GM12864 (cell line): ENCODE data around the gene GOLGA8B.
"Not testable (repeated sequence)": the region's sequence is repeated elsewhere in the genome, so short reads cannot be mapped to it uniquely, and the experiment has no call there.

Experiments
- DNase-seq: peaks from one replicate; pipeline ENCODE4 v3.0.0-alpha.2; 2011; ENCODE audit warnings: low read depth
- H3K4me3 ChIP-seq: 2 replicates; pipeline ENCODE4 v1.5.1; 2011; ENCODE audit warnings: mild to moderate bottlenecking, low read depth, low read length, control low read depth
- TF ChIP-seq, protein P1 (sequence below): IDR thresholded peaks from 2 replicates; pipeline ENCODE4 v1.5.1; 2011; ENCODE audit warnings: low read depth, mild to moderate bottlenecking, moderate library complexity, low read length, control low read depth, inconsistent platforms; ENCODE audit errors: missing control alignments

GOLGA8B gene

GRCh38 chr15:34583399-34584329 lies at the start of gene GOLGA8B:
Gene GOLGA8B (minus strand): TSS chr15:34583651. CDS start chr15:34535912, 47,739 bp downstream.
- TF ChIP-seq, protein P1, sequence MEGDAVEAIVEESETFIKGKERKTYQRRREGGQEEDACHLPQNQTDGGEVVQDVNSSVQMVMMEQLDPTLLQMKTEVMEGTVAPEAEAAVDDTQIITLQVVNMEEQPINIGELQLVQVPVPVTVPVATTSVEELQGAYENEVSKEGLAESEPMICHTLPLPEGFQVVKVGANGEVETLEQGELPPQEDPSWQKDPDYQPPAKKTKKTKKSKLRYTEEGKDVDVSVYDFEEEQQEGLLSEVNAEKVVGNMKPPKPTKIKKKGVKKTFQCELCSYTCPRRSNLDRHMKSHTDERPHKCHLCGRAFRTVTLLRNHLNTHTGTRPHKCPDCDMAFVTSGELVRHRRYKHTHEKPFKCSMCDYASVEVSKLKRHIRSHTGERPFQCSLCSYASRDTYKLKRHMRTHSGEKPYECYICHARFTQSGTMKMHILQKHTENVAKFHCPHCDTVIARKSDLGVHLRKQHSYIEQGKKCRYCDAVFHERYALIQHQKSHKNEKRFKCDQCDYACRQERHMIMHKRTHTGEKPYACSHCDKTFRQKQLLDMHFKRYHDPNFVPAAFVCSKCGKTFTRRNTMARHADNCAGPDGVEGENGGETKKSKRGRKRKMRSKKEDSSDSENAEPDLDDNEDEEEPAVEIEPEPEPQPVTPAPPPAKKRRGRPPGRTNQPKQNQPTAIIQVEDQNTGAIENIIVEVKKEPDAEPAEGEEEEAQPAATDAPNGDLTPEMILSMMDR: no peak
- DNase-seq: peak; percentile 53
- H3K4me3 ChIP-seq: peak within 1 kb of the TSS; percentile 86

DNA sequence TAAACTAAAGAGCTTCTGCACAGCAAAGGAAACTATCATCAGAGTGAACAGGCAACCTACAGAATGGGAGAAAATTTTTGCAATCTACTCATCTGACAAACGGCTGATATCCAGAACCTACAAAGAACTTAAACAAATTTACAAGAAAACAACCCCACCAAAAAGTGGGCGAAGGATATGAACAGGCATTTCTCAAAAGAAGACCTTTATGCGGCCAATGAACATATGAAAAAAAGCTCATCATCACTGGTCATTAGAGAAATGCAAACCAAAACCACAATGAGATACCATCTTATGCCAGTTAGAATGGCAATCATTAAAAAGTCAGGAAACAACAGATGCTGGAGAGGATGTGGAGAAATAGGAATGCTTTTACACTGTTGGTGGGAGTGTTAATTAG lies 49.7 kb upstream of the GOLGA8B start:
- not testable (repeated sequence) for H3K4me3 ChIP-seq, DNase-seq

DNA sequence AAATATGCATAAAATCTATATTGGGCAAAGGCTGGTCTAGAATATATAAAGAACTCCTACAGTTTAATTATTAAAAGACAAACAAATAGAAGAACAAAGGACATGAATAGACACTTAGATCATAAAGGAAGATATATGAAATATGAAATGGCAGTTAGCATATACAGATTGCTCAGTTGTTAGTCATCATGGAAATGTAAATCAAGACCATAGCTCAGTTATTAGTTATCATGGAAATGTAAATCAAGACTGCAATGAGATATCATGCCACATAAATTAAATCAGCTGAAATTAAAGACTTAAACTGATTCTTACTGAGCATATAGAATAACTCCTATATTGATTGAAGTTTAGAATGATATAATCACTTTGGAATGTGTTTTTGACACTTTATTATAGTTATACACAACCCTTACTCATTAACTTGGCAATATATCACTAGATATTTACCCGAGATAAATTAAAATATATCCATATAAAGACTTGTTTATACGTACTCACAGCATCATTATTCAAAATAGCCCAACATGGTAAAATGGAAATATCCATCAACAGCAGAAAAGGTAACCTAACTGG lies 45.2 kb upstream of the GOLGA8B start:
- no peak overlapping the region for H3K4me3 ChIP-seq
- TF ChIP-seq, protein P1: no peak
- DNase-seq: no peak

- TF ChIP-seq, protein P1: no peak
- no peak for DNase-seq
- H3K4me3 ChIP-seq: no peak overlapping the region
Observed at GRCh38 chr15:34625007-34625406, 41.6 kb upstream of the GOLGA8B start.

DNA sequence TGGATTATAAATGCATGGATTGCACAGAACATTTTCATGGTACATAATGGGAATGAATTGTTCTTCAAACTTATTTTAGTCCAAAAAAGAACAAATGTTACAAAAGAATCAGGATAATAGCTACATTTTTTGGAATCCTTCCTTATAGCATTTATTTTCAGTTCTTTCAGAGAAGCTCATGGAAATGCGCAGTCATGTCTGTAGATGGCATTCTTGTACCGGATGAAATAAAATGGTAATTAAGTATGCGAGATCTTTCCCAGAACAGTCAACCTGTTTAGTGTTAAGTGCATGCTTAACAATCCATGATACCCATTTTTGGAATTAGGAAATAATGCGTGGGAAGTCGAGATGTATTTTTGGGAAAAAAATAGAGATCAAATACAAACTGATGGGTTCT lies 38.2 kb upstream of the GOLGA8B start:
- TF ChIP-seq, protein P1: no peak
- DNase-seq: no peak
- H3K4me3 ChIP-seq: no peak overlapping the region

- no peak overlapping the region for H3K4me3 ChIP-seq
- no peak for DNase-seq
- TF ChIP-seq, protein P1: no peak
Observed at GRCh38 chr15:34620814-34621213, 37.4 kb upstream of the GOLGA8B start.

- H3K4me3 ChIP-seq: no peak overlapping the region
- TF ChIP-seq, protein P1: no peak
- DNase-seq: no peak
Observed at GRCh38 chr15:34620142-34620541, 36.7 kb upstream of the GOLGA8B start.
